GF-D8 (cell line): Measurements from ENCODE around the gene NELFB.

Source experiments
- DNase-seq: peaks from one replicate; lab custom pipeline; 2025; lab: John Stamatoyannopoulos, UW

NELFB gene

GRCh38 chr9:137268538-137269201 lies 13.5 kb downstream of the NELFB start:
- no peak for DNase-seq

- no peak for DNase-seq
Measured at GRCh38 chr9:137269231-137269772, 14.2 kb downstream of the NELFB start.

- DNase-seq = peak; percentile 58
Measured at GRCh38 chr9:137270929-137271695, 16.0 kb downstream of the NELFB start.

GRCh38 chr9:137271696-137272076 lies 16.6 kb downstream of the NELFB start:
- DNase-seq = no peak

GRCh38 chr9:137272241-137273094 lies 17.3 kb downstream of the NELFB start:
- no peak for DNase-seq

- DNase-seq = no peak
Measured at GRCh38 chr9:137273095-137273490, 18.0 kb downstream of the NELFB start.

GRCh38 chr9:137273611-137274320 lies 18.6 kb downstream of the NELFB start:
- no peak for DNase-seq

GRCh38 chr9:137275203-137275587 lies 20.1 kb downstream of the NELFB start:
- no peak for DNase-seq

GRCh38 chr9:137275588-137276472 lies 20.7 kb downstream of the NELFB start:
- DNase-seq = no peak

GRCh38 chr9:137276473-137277328 lies 21.6 kb downstream of the NELFB start:
- peak; percentile 80 for DNase-seq

GRCh38 chr9:137277329-137278041 lies 22.4 kb downstream of the NELFB start, which contains the start of gene TOR4A:
TSS of gene TOR4A (plus strand) at chr9:137277726. CDS start at chr9:137278690, 964 bp downstream.
- DNase-seq = peak; percentile 79

- peak; percentile 32 for DNase-seq
Measured at GRCh38 chr9:137278061-137278701, 23.1 kb downstream of the NELFB start.

GRCh38 chr9:137278721-137279711 lies 23.9 kb downstream of the NELFB start:
- DNase-seq = no peak

GRCh38 chr9:137279741-137280473 lies 24.8 kb downstream of the NELFB start:
- no peak for DNase-seq

GRCh38 chr9:137280474-137281344 lies 25.6 kb downstream of the NELFB start:
- no peak for DNase-seq
